Trophoblast cell (in vitro differentiated cells and primary cell): ENCODE data around the gene ZNF277.

Source experiments
- DNase-seq, 2 donors: peaks; one replicate each; pipeline ENCODE4 v3.0.0-alpha.2; 2016
- H2AFZ ChIP-seq: 2 replicates; pipeline ENCODE4 v1.6.1; 2013; ENCODE audit warnings: low read length, moderate library complexity, mild to moderate bottlenecking; ENCODE audit not compliant: insufficient read depth, poor library complexity
- H2AK5ac ChIP-seq: 2 replicates; pipeline ENCODE4 v1.6.1; 2013; ENCODE audit warnings: mild to moderate bottlenecking, low read length
- H2BK120ac ChIP-seq: 2 replicates; pipeline ENCODE4 v1.6.1; 2013; ENCODE audit warnings: low read length, mild to moderate bottlenecking, moderate library complexity; ENCODE audit not compliant: insufficient read depth, poor library complexity
- H2BK12ac ChIP-seq: 2 replicates; pipeline ENCODE4 v1.6.1; 2013; ENCODE audit warnings: mild to moderate bottlenecking, low read length, moderate library complexity
- H2BK5ac ChIP-seq: 2 replicates; pipeline ENCODE4 v1.6.1; 2013; ENCODE audit warnings: low read length, low read depth, moderate library complexity, mild to moderate bottlenecking; ENCODE audit not compliant: poor library complexity
- H3K14ac ChIP-seq: 2 replicates; pipeline ENCODE4 v1.6.1; 2013; ENCODE audit warnings: mild to moderate bottlenecking, low read length
- H3K18ac ChIP-seq: 2 replicates; pipeline ENCODE4 v1.6.1; 2013; ENCODE audit warnings: mild to moderate bottlenecking, low read length
- H3K23ac ChIP-seq: 2 replicates; pipeline ENCODE4 v1.6.1; 2013; ENCODE audit warnings: low read length
- H3K27ac ChIP-seq: 2 replicates; pipeline ENCODE4 v1.5.1; 2013; ENCODE audit warnings: low read depth, mild to moderate bottlenecking, inconsistent platforms, low read length, moderate library complexity
- H3K27me3 ChIP-seq: 2 replicates; pipeline ENCODE4 v1.6.1; 2013; ENCODE audit warnings: inconsistent platforms, mild to moderate bottlenecking, low read length, moderate library complexity; ENCODE audit not compliant: insufficient read depth
- H3K36me3 ChIP-seq, 2 experiments: 1 replicate in 1 of 2; 2 replicates in 1 of 2; pipeline ENCODE4 v1.6.1; 2013; ENCODE audit warnings: low read length in 2 of 2, mild to moderate bottlenecking in 2 of 2, moderate library complexity in 1 of 2; ENCODE audit not compliant: insufficient read depth in 2 of 2, control insufficient read depth in 1 of 2
- H3K4ac ChIP-seq: 2 replicates; pipeline ENCODE4 v1.6.1; 2013; ENCODE audit warnings: low read depth, mild to moderate bottlenecking, low read length, moderate library complexity
- H3K4me1 ChIP-seq, 2 experiments: 1 replicate in 1 of 2; 2 replicates in 1 of 2; pipeline ENCODE4 v1.6.1; 2013; ENCODE audit warnings: low read length in 2 of 2, mild to moderate bottlenecking in 2 of 2, moderate library complexity in 1 of 2; ENCODE audit not compliant: insufficient read depth in 2 of 2, control insufficient read depth in 1 of 2
- H3K4me2 ChIP-seq: 2 replicates; pipeline ENCODE4 v1.6.1; 2013; ENCODE audit warnings: inconsistent platforms, mild to moderate bottlenecking, low read length, moderate library complexity
- H3K4me3 ChIP-seq: 2 replicates; pipeline ENCODE4 v1.5.1; 2013; ENCODE audit warnings: mild to moderate bottlenecking, low read depth, low read length, inconsistent platforms
- H3K79me1 ChIP-seq: one replicate; pipeline ENCODE4 v1.6.1; 2013; ENCODE audit warnings: low read length
- H3K79me2 ChIP-seq: 2 replicates; pipeline ENCODE4 v1.6.1; 2013; ENCODE audit warnings: low read length, mild to moderate bottlenecking; ENCODE audit not compliant: control insufficient read depth, insufficient read depth, poor library complexity
- H3K9ac ChIP-seq: 2 replicates; pipeline ENCODE4 v1.6.1; 2013; ENCODE audit warnings: mild to moderate bottlenecking, low read length
- H3K9me3 ChIP-seq: 2 replicates; pipeline ENCODE4 v1.6.1; 2013; ENCODE audit warnings: low read depth, mild to moderate bottlenecking, control low read depth, inconsistent platforms, low read length; ENCODE audit not compliant: insufficient read depth
- H4K12ac ChIP-seq: 2 replicates; pipeline ENCODE4 v1.6.1; 2013; ENCODE audit warnings: low read depth, mild to moderate bottlenecking, low read length, moderate library complexity
- H4K8ac ChIP-seq: 2 replicates; pipeline ENCODE4 v1.6.1; 2013; ENCODE audit warnings: low read depth, mild to moderate bottlenecking, low read length, moderate library complexity
- H4K91ac ChIP-seq: one replicate; pipeline ENCODE4 v1.6.1; 2013; ENCODE audit warnings: low read depth, mild to moderate bottlenecking, low read length, moderate library complexity
- WGBS: extraction: QIAGEN DNeasy Blood & Tissue Kit; methylation state at CpG from one replicate; pipeline ENCODE4 v1.1.7; 2013; ENCODE audit warnings: missing lambda C conversion rate; ENCODE audit not compliant: insufficient read length, insufficient coverage; ENCODE audit errors: extremely low coverage; 5-methylcytosine and 5-hydroxymethylcytosine counted together

The ZNF277 gene

GRCh38 chr7:112212571-112212970, 6.1 kb downstream of the ZNF277 start:
- H2BK5ac ChIP-seq: no peak overlapping the region
- no peak overlapping the region for H3K4ac ChIP-seq
- H2AK5ac ChIP-seq: no peak overlapping the region
- H3K4me1 ChIP-seq: no peaks in the 10 kb centered on the region
- H4K8ac ChIP-seq: no peak overlapping the region
- no peak overlapping the region for H3K4me3 ChIP-seq
- no peak overlapping the region for H2AFZ ChIP-seq
- no peak overlapping the region for H3K23ac ChIP-seq
- H3K14ac ChIP-seq: no peak overlapping the region
- no peak overlapping the region for H3K18ac ChIP-seq
- no peak overlapping the region for H3K4me2 ChIP-seq
- no peaks in the 10 kb centered on the region for H3K9me3 ChIP-seq
- no peak overlapping the region for H2BK12ac ChIP-seq
- H3K36me3 ChIP-seq: no peaks in the 10 kb centered on the region
- no peaks in the 10 kb centered on the region for H3K79me1 ChIP-seq
- H2BK120ac ChIP-seq: no peak overlapping the region
- H3K79me2 ChIP-seq: peaks cover 3% of the 10 kb centered on the region
- no peak overlapping the region for H3K9ac ChIP-seq
- H4K12ac ChIP-seq: no peak overlapping the region
- DNase-seq: peak; percentile 42 to 80
- no peak overlapping the region for H4K91ac ChIP-seq
- no peaks in the 10 kb centered on the region for H3K27me3 ChIP-seq
- no CpG with 5 or more reads among the region's 2 CpGs for WGBS
- no peak overlapping the region for H3K27ac ChIP-seq

GRCh38 chr7:112213735-112214134, 7.2 kb downstream of the ZNF277 start:
- Histone ChIP-seq H3K36me3 (no peaks in the 10 kb centered on the region), H2AK5ac (no peak overlapping the region), H2BK12ac (no peak overlapping the region), H3K9ac (no peak overlapping the region), H3K9me3 (no peaks in the 10 kb centered on the region), H3K4ac (no peak overlapping the region), H2AFZ (no peak overlapping the region), H3K4me1 (peaks cover 0 to 2% of the 10 kb centered on the region in 2 experiments), H4K91ac (no peak overlapping the region), H3K27me3 (no peaks in the 10 kb centered on the region), H2BK120ac (no peak overlapping the region), H3K23ac (no peak overlapping the region), H2BK5ac (no peak overlapping the region), H3K4me3 (no peak overlapping the region), H3K79me1 (no peaks in the 10 kb centered on the region), H3K4me2 (no peak overlapping the region), H3K18ac (no peak overlapping the region), H3K79me2 (peaks cover 3% of the 10 kb centered on the region), H3K14ac (no peak overlapping the region), H3K27ac (no peak overlapping the region), H4K8ac (no peak overlapping the region), H4K12ac (no peak overlapping the region)
- no CpG with 5 or more reads among the region's 1 CpG for WGBS
- DNase-seq: no peak

- Histone ChIP-seq H3K4me1 (peaks cover 0 to 2% of the 10 kb centered on the region in 2 experiments), H3K79me1 (no peaks in the 10 kb centered on the region), H3K4me3 (no peak overlapping the region), H3K14ac (no peak overlapping the region), H3K9me3 (no peaks in the 10 kb centered on the region), H2BK5ac (no peak overlapping the region), H3K23ac (no peak overlapping the region), H4K8ac (no peak overlapping the region), H3K9ac (no peak overlapping the region), H4K12ac (no peak overlapping the region), H2BK120ac (no peak overlapping the region), H2BK12ac (no peak overlapping the region), H3K27me3 (no peaks in the 10 kb centered on the region), H3K4me2 (no peak overlapping the region), H2AK5ac (no peak overlapping the region), H2AFZ (no peak overlapping the region), H3K36me3 (no peaks in the 10 kb centered on the region), H3K18ac (no peak overlapping the region), H3K4ac (no peak overlapping the region), H3K79me2 (peaks cover 3% of the 10 kb centered on the region), H4K91ac (no peak overlapping the region), H3K27ac (no peak overlapping the region)
- DNase-seq: no peak
These were observed 7.8 kb downstream of the ZNF277 start for GRCh38 chr7:112214268-112214667.

- H3K36me3 ChIP-seq: no peaks in the 10 kb centered on the region
- H3K27ac ChIP-seq: no peak overlapping the region
- no peak overlapping the region for H3K14ac ChIP-seq
- no peaks in the 10 kb centered on the region for H3K27me3 ChIP-seq
- no peak for DNase-seq
- no peak overlapping the region for H3K18ac ChIP-seq
- no peak overlapping the region for H3K4me3 ChIP-seq
- H2BK12ac ChIP-seq: no peak overlapping the region
- H3K79me1 ChIP-seq: no peaks in the 10 kb centered on the region
- no peak overlapping the region for H3K4me2 ChIP-seq
- peaks cover 0 to 2% of the 10 kb centered on the region in 2 experiments for H3K4me1 ChIP-seq
- no peak overlapping the region for H2BK5ac ChIP-seq
- WGBS: no CpG with 5 or more reads among the region's 2 CpGs
- H2AFZ ChIP-seq: no peak overlapping the region
- H3K23ac ChIP-seq: no peak overlapping the region
- H3K79me2 ChIP-seq: peaks cover 3% of the 10 kb centered on the region
- H2AK5ac ChIP-seq: no peak overlapping the region
- H3K9ac ChIP-seq: no peak overlapping the region
- H4K12ac ChIP-seq: no peak overlapping the region
- no peak overlapping the region for H3K4ac ChIP-seq
- H4K8ac ChIP-seq: no peak overlapping the region
- no peaks in the 10 kb centered on the region for H3K9me3 ChIP-seq
- no peak overlapping the region for H2BK120ac ChIP-seq
- H4K91ac ChIP-seq: no peak overlapping the region
These were observed 8.4 kb downstream of the ZNF277 start for GRCh38 chr7:112214883-112215282.
